ENCODE results near the gene KRTAP10-6.

GRCh38 chr21:44613386-44614155 lies 21.3 kb upstream of the KRTAP10-6 start:
- TF ChIP-seq CTCF (conservative IDR thresholded peaks at IDR 0.05; ENCODE audit: low read length) (no peak), EZH2phosphoT487 (IDR thresholded peaks at IDR 0.05; ENCODE audit: borderline replicate concordance) (no peak)

Data from Loucy (cell line).